A549 (cell line): ENCODE data around the gene AFG1L.

ENCODE experiments used
- MYC ChIP-seq: IDR thresholded peaks from 2 replicates; pipeline ENCODE4 v1.6.1; 2012; ENCODE audit warnings: mild to moderate bottlenecking, inconsistent platforms, low read length, improper control_type of control experiment, borderline replicate concordance
- RNF2 ChIP-seq: fragments of 200-600 bp; sonication (generic); IDR thresholded peaks from 2 replicates; pipeline ENCODE4 v1.6.1; 2016; ENCODE audit warnings: low read depth, mild to moderate bottlenecking, antibody characterized with exemption, moderate library complexity, borderline replicate concordance
- TF ChIP-seq, protein P1 (sequence below): fragments of >200 bp; sonication (Bioruptor Twin); formaldehyde crosslinking; IDR thresholded peaks from 3 replicates; pipeline ENCODE4 v1.5.1; 2016

- TF ChIP-seq, protein P1, sequence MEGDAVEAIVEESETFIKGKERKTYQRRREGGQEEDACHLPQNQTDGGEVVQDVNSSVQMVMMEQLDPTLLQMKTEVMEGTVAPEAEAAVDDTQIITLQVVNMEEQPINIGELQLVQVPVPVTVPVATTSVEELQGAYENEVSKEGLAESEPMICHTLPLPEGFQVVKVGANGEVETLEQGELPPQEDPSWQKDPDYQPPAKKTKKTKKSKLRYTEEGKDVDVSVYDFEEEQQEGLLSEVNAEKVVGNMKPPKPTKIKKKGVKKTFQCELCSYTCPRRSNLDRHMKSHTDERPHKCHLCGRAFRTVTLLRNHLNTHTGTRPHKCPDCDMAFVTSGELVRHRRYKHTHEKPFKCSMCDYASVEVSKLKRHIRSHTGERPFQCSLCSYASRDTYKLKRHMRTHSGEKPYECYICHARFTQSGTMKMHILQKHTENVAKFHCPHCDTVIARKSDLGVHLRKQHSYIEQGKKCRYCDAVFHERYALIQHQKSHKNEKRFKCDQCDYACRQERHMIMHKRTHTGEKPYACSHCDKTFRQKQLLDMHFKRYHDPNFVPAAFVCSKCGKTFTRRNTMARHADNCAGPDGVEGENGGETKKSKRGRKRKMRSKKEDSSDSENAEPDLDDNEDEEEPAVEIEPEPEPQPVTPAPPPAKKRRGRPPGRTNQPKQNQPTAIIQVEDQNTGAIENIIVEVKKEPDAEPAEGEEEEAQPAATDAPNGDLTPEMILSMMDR, result no peak
- TF ChIP-seq MYC (no peak), RNF2 (no peak)
Observed at GRCh38 chr6:108510461-108511319, 215.8 kb downstream of the AFG1L start.
